Measurements from ENCODE around the gene TCF4.

DNA sequence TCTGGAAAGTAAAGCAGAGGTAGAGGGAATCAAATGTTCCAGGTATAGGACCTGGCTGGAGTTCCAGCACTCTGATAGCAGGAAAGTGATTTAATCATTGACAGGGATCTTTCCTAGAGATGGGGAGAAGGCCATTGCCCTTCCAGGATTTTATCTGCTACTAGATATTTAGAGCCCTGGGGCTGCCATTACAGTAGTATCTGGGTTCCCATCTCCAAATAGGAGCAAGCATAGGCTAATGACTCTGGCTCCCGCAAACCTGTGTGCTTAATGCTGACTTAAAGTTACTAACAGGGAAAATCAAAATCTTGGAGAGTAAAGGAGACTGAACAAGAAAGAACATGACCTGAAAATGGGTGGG lies 331.1 kb downstream of the TCF4 start:
- TF ChIP-seq, protein P1, sequence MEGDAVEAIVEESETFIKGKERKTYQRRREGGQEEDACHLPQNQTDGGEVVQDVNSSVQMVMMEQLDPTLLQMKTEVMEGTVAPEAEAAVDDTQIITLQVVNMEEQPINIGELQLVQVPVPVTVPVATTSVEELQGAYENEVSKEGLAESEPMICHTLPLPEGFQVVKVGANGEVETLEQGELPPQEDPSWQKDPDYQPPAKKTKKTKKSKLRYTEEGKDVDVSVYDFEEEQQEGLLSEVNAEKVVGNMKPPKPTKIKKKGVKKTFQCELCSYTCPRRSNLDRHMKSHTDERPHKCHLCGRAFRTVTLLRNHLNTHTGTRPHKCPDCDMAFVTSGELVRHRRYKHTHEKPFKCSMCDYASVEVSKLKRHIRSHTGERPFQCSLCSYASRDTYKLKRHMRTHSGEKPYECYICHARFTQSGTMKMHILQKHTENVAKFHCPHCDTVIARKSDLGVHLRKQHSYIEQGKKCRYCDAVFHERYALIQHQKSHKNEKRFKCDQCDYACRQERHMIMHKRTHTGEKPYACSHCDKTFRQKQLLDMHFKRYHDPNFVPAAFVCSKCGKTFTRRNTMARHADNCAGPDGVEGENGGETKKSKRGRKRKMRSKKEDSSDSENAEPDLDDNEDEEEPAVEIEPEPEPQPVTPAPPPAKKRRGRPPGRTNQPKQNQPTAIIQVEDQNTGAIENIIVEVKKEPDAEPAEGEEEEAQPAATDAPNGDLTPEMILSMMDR (conservative IDR thresholded peaks at IDR 0.05; ENCODE audit: low read depth, low read length) = no peak
- TF ChIP-seq EZH2 (IDR thresholded peaks at IDR 0.05; ENCODE audit: borderline replicate concordance, low read depth, low read length, poor library complexity, severe bottlenecking) = no peak

Data from A673 (cell line).